ENCODE measurements around the gene GPATCH2L.

GPATCH2L gene

GRCh38 chr14:76237349-76237990 lies 85.7 kb downstream of the GPATCH2L start:
- H3K4me3 ChIP-seq (ENCODE audit: low read depth in 1 of 2, low read length in 2 of 2): no peak overlapping the region
- no peaks in the 10 kb centered on the region for H3K9me3 ChIP-seq (ENCODE audit: low read length)
- no peak overlapping the region for H3K27ac ChIP-seq (ENCODE audit: low read depth, low read length)
- H3K36me3 ChIP-seq (ENCODE audit: insufficient read depth, low read length): no peaks in the 10 kb centered on the region
- H3K27me3 ChIP-seq (ENCODE audit: control insufficient read depth in 1 of 2, insufficient read depth in 2 of 2, low read length in 2 of 2): no peaks in the 10 kb centered on the region
- no peak overlapping the region for H3K9ac ChIP-seq (ENCODE audit: low read length)
- no peaks in the 10 kb centered on the region for H3K4me1 ChIP-seq (ENCODE audit: insufficient read depth, low read length)

DNA sequence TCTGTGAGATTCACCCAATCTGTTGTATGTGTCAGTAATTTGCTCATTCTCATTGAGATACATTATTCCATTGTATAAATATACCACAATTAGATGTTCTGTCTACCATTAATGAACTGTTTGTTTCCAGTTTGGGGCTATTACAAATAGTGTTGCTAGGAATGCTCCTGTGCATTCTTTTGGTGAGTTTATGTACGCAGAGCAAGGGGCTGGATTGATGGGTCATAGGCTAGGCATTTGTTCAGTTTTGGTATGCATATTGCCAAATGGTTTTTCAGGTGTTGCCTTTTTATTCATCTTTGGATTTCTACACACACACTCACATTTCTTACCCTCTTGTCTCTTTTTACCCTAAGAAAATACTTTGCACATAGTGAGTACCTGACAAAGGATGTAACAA lies 93.4 kb downstream of the GPATCH2L start:
- Histone ChIP-seq H3K36me3 (ENCODE audit: insufficient read depth, low read length) (no peaks in the 10 kb centered on the region), H3K4me3 (ENCODE audit: low read depth in 1 of 2, low read length in 2 of 2) (no peak overlapping the region), H3K9me3 (ENCODE audit: low read length) (no peaks in the 10 kb centered on the region), H3K27ac (ENCODE audit: low read depth, low read length) (no peak overlapping the region), H3K4me1 (ENCODE audit: insufficient read depth, low read length) (no peaks in the 10 kb centered on the region), H3K27me3 (ENCODE audit: control insufficient read depth in 1 of 2, insufficient read depth in 2 of 2, low read length in 2 of 2) (no peaks in the 10 kb centered on the region), H3K9ac (ENCODE audit: low read length) (no peak overlapping the region)

DNA sequence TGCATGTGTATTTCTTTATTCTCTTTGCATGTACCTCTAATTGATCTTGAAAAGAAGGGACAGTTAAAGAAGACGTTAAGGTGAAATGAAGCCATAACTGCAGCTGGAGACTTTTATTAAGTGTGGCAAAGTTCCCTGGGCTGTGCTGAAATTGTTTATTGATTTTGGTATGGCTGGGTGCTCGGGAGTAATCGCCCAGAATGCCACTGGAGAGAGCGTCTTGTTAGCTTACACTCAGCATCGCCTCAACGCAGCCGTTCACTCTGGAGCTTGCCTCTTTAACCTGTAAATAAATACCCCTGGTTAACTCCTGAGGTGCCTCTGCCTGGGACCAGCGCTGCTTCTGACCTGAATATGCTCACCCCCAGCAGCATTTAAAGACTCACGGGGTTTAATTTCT lies 98.6 kb downstream of the GPATCH2L start:
- no peaks in the 10 kb centered on the region for H3K9me3 ChIP-seq (ENCODE audit: low read length)
- H3K9ac ChIP-seq (ENCODE audit: low read length): no peak overlapping the region
- H3K4me1 ChIP-seq (ENCODE audit: insufficient read depth, low read length): no peaks in the 10 kb centered on the region
- H3K27me3 ChIP-seq (ENCODE audit: control insufficient read depth in 1 of 2, insufficient read depth in 2 of 2, low read length in 2 of 2): no peaks in the 10 kb centered on the region
- no peak overlapping the region for H3K4me3 ChIP-seq (ENCODE audit: low read depth in 1 of 2, low read length in 2 of 2)
- no peaks in the 10 kb centered on the region for H3K36me3 ChIP-seq (ENCODE audit: insufficient read depth, low read length)
- H3K27ac ChIP-seq (ENCODE audit: low read depth, low read length): no peak overlapping the region

DNA sequence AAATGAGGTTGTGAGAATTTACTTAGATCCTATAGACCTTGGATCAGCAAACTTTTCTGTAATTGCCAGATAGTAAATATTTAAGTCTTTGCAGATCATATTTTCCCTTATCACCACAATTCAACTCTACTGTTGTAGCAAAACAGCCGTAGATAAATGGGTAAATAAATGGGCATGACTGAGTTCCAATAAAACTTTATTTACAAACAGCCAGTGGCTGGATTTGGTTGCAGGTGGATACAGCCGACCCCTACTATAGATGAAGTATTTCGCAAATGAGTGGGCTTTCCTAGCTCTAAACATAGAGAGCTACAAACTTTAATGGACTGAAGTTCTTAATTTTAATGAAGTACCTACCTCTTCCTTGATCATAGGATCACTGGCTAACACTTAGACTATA lies 100.7 kb downstream of the GPATCH2L start:
- Histone ChIP-seq H3K27ac (ENCODE audit: low read depth, low read length) (no peak overlapping the region), H3K9ac (ENCODE audit: low read length) (no peak overlapping the region), H3K4me1 (ENCODE audit: insufficient read depth, low read length) (no peaks in the 10 kb centered on the region), H3K9me3 (ENCODE audit: low read length) (no peaks in the 10 kb centered on the region), H3K4me3 (ENCODE audit: low read depth in 1 of 2, low read length in 2 of 2) (no peak overlapping the region), H3K36me3 (ENCODE audit: insufficient read depth, low read length) (no peaks in the 10 kb centered on the region), H3K27me3 (ENCODE audit: control insufficient read depth in 1 of 2, insufficient read depth in 2 of 2, low read length in 2 of 2) (no peaks in the 10 kb centered on the region)

DNA sequence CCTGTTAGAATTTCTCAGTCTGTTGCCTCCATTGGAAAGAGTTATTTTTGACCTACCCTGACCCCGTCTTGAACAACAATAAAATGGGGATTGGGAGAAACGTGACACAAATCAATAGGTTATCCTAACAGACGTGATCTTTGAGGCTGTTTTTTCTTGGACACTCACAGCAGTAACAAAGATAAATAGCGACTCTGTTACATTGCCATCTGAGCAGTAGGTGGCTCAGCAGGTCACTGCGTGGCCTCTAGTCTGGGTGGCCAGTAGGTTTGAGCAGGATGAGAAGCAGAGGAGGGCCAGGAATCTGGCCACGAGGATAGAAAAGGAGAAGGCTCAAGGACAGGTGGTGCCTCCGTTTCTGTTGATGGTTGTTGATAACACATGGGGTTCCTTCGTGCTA lies 101.4 kb downstream of the GPATCH2L start:
- no peaks in the 10 kb centered on the region for H3K4me1 ChIP-seq (ENCODE audit: insufficient read depth, low read length)
- no peaks in the 10 kb centered on the region for H3K9me3 ChIP-seq (ENCODE audit: low read length)
- H3K27me3 ChIP-seq (ENCODE audit: control insufficient read depth in 1 of 2, insufficient read depth in 2 of 2, low read length in 2 of 2): no peaks in the 10 kb centered on the region
- no peak overlapping the region for H3K27ac ChIP-seq (ENCODE audit: low read depth, low read length)
- no peaks in the 10 kb centered on the region for H3K36me3 ChIP-seq (ENCODE audit: insufficient read depth, low read length)
- H3K4me3 ChIP-seq (ENCODE audit: low read depth in 1 of 2, low read length in 2 of 2): no peak overlapping the region
- H3K9ac ChIP-seq (ENCODE audit: low read length): no peak overlapping the region

DNA sequence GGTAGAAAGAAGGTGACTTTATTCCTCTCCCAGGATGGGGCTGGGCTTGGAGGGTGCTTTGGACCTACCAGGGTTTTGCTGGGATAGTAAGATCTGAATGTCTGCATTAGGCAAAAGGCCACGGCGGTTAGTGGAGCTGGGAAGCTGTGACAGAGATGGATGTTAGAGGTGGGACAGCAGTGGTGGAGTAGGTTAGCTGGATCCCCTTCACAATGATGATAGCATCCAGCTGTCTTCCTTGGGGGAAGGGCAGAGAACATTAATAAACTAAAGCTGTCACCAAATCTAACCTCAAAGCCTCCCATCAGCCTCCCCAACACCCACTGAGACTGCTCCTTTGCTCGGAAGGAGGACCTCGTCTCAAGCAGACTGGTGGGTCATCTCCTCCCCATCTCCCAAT lies 104.8 kb downstream of the GPATCH2L start:
- Histone ChIP-seq H3K4me3 (ENCODE audit: low read depth in 1 of 2, low read length in 2 of 2) (no peak overlapping the region), H3K27me3 (ENCODE audit: control insufficient read depth in 1 of 2, insufficient read depth in 2 of 2, low read length in 2 of 2) (no peaks in the 10 kb centered on the region), H3K9me3 (ENCODE audit: low read length) (no peaks in the 10 kb centered on the region), H3K9ac (ENCODE audit: low read length) (no peak overlapping the region), H3K36me3 (ENCODE audit: insufficient read depth, low read length) (no peaks in the 10 kb centered on the region), H3K4me1 (ENCODE audit: insufficient read depth, low read length) (no peaks in the 10 kb centered on the region), H3K27ac (ENCODE audit: low read depth, low read length) (no peak overlapping the region)

- H3K4me1 ChIP-seq (ENCODE audit: insufficient read depth, low read length): no peaks in the 10 kb centered on the region
- no peak overlapping the region for H3K27ac ChIP-seq (ENCODE audit: low read depth, low read length)
- H3K4me3 ChIP-seq (ENCODE audit: low read depth in 1 of 2, low read length in 2 of 2): no peak overlapping the region
- no peaks in the 10 kb centered on the region for H3K27me3 ChIP-seq (ENCODE audit: control insufficient read depth in 1 of 2, insufficient read depth in 2 of 2, low read length in 2 of 2)
- H3K36me3 ChIP-seq (ENCODE audit: insufficient read depth, low read length): no peaks in the 10 kb centered on the region
- H3K9me3 ChIP-seq (ENCODE audit: low read length): no peaks in the 10 kb centered on the region
- H3K9ac ChIP-seq (ENCODE audit: low read length): no peak overlapping the region
These were observed 105.5 kb downstream of the GPATCH2L start for GRCh38 chr14:76257111-76257803.

DNA sequence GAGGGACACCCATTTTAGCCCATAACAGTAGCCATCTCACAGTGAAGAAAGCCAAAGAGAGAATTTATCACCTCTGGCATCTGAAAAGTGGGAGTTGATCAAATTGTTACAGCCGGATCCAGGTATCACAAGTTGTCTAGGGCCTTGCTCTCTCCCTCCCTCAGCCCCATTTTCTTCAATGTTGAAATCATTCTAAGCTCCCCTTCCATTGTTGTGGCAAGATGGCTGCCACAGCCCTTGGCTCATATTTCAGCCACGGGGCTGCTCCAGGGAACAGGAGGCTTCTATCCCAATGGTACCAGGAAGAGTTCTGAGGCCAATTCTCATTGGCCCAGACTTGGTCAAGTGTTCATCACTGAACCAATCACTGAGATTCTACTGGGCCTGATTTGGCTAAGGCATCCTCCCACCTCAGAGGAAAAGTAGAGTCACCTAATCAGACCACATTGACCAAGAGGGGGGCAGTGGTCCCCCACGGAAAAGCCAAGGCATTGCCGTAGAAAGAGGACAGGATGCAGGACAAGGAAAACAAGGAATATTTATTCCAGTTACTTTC lies 106.2 kb downstream of the GPATCH2L start:
- Histone ChIP-seq H3K27me3 (ENCODE audit: control insufficient read depth in 1 of 2, insufficient read depth in 2 of 2, low read length in 2 of 2) (no peaks in the 10 kb centered on the region), H3K36me3 (ENCODE audit: insufficient read depth, low read length) (no peaks in the 10 kb centered on the region), H3K27ac (ENCODE audit: low read depth, low read length) (no peak overlapping the region), H3K9me3 (ENCODE audit: low read length) (no peaks in the 10 kb centered on the region), H3K4me1 (ENCODE audit: insufficient read depth, low read length) (no peaks in the 10 kb centered on the region), H3K9ac (ENCODE audit: low read length) (no peak overlapping the region), H3K4me3 (ENCODE audit: low read depth in 1 of 2, low read length in 2 of 2) (no peak overlapping the region)

GRCh38 chr14:76259029-76259735 lies 107.5 kb downstream of the GPATCH2L start:
- Histone ChIP-seq H3K4me3 (ENCODE audit: low read depth in 1 of 2, low read length in 2 of 2) (no peak overlapping the region), H3K27ac (ENCODE audit: low read depth, low read length) (no peak overlapping the region), H3K9me3 (ENCODE audit: low read length) (no peaks in the 10 kb centered on the region), H3K36me3 (ENCODE audit: insufficient read depth, low read length) (no peaks in the 10 kb centered on the region), H3K9ac (ENCODE audit: low read length) (no peak overlapping the region), H3K27me3 (ENCODE audit: control insufficient read depth in 1 of 2, insufficient read depth in 2 of 2, low read length in 2 of 2) (no peaks in the 10 kb centered on the region), H3K4me1 (ENCODE audit: insufficient read depth, low read length) (no peaks in the 10 kb centered on the region)

DNA sequence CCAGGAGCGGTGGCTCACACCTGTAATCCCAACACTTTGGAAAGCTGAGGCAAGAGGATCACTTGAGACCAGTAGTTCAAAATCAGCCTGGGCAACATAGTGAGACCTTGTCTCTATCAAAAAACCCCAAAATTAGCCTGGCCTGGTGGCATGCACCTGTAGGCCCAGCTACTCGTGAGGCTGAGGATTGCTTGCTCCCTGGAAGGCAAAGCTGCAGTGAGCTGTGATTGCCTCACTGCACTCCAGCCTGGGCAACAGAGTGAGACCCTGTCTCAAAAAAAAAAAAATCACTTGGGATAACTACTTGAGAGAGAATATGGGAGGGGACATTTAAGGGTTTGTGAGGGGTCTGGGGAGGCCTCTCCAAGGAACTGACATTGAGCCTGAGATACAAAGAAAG lies 109.0 kb downstream of the GPATCH2L start:
- Histone ChIP-seq H3K9me3 (ENCODE audit: low read length) (no peaks in the 10 kb centered on the region), H3K9ac (ENCODE audit: low read length) (no peak overlapping the region), H3K4me3 (ENCODE audit: low read depth in 1 of 2, low read length in 2 of 2) (no peak overlapping the region), H3K36me3 (ENCODE audit: insufficient read depth, low read length) (no peaks in the 10 kb centered on the region), H3K4me1 (ENCODE audit: insufficient read depth, low read length) (no peaks in the 10 kb centered on the region), H3K27me3 (ENCODE audit: control insufficient read depth in 1 of 2, insufficient read depth in 2 of 2, low read length in 2 of 2) (no peaks in the 10 kb centered on the region), H3K27ac (ENCODE audit: low read depth, low read length) (no peak overlapping the region)

DNA sequence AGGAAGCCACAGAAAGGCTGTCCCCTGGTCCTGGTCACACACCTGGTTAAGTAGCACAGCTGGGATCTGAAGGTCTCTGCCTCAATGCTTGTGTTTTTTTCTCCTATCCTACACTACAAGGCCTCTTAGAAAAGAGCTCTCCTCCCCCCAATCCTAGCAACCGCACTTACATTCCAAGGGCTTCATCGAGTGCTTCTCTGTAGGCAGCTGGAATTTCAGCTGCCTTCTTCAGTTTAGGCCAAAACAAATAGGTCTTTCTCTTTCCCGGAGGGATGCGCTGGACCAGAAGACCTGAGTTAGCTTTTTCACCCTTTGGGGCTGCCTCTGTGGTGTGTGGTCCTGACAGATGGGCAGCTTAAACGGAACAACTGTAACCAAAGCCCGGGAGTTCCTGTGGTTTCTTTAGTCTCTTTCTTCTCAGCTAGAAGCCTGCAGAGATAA lies 109.7 kb downstream of the GPATCH2L start:
- Histone ChIP-seq H3K27ac (ENCODE audit: low read depth, low read length) (no peak overlapping the region), H3K9ac (ENCODE audit: low read length) (no peak overlapping the region), H3K4me3 (ENCODE audit: low read depth in 1 of 2, low read length in 2 of 2) (no peak overlapping the region), H3K9me3 (ENCODE audit: low read length) (no peaks in the 10 kb centered on the region), H3K27me3 (ENCODE audit: control insufficient read depth in 1 of 2, insufficient read depth in 2 of 2, low read length in 2 of 2) (no peaks in the 10 kb centered on the region), H3K36me3 (ENCODE audit: insufficient read depth, low read length) (no peaks in the 10 kb centered on the region), H3K4me1 (ENCODE audit: insufficient read depth, low read length) (no peaks in the 10 kb centered on the region)

Data from muscle layer of colon (tissue), 2 donors.